Fibroblast of pulmonary artery (primary cell): ENCODE results near the gene AEBP1.

Source experiments
- DNase-seq: peaks from one replicate; pipeline ENCODE4 v3.0.0-alpha.2; 2010; ENCODE audit warnings: low read depth
- H3K4me3 ChIP-seq: replicated peaks from 2 replicates; pipeline ENCODE4 v1.5.1; 2011; ENCODE audit warnings: low read depth, mild to moderate bottlenecking, control low read depth, low read length, moderate library complexity
- CTCF ChIP-seq: IDR thresholded peaks from 2 replicates; pipeline ENCODE4 v1.5.1; 2011; ENCODE audit warnings: mild to moderate bottlenecking, control low read depth, low read length, inconsistent platforms; ENCODE audit errors: missing control alignments

The AEBP1 gene

GRCh38 chr7:44068054-44068453 lies 36.1 kb upstream of the AEBP1 start:
- no peak overlapping the region for H3K4me3 ChIP-seq
- TF ChIP-seq CTCF = no peak
- DNase-seq = no peak

DNA sequence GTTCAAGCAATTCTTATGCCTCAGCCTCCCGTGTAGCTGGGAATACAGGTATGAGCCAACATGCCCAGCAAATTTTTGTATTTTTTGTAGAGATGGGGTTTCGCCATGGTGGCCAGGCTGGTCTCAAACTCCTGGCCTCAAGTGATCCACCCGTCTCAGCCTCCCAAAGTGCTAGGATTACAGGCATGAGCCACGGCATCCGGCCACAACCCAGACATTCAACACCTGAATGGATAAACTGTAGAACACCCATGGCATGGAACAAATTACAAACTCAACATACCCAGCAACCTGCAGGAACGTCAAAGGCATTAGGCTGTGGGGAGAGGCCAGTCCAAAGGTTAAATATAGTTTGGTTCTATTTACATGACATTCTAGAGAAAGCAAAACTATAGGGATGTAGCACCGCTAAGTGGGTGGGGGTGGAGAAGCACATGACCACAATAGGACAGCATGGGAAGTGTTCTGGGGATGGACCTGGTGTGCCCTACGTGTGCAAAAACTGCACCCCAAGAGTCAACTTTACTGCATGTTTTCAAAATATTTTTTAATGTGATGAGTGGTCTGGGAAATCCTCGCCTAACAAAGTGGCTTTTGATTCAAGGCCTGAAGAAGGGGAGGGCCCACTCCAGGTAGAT lies 32.3 kb upstream of the AEBP1 start:
- no peak for TF ChIP-seq CTCF
- no peak for DNase-seq
- no peak overlapping the region for H3K4me3 ChIP-seq

GRCh38 chr7:44072364-44073231 lies 31.5 kb upstream of the AEBP1 start:
- peak; percentile 84 for TF ChIP-seq CTCF
- no peak overlapping the region for H3K4me3 ChIP-seq
- peak; percentile 86 for DNase-seq

- DNase-seq = peak; percentile 49
- H3K4me3 ChIP-seq = no peak overlapping the region
- no peak for TF ChIP-seq CTCF
These were observed 30.3 kb upstream of the AEBP1 start for GRCh38 chr7:44073664-44074348.

- TF ChIP-seq CTCF = no peak
- no peak overlapping the region for H3K4me3 ChIP-seq
- DNase-seq = no peak
These were observed 29.8 kb upstream of the AEBP1 start for GRCh38 chr7:44074349-44074695.

DNA sequence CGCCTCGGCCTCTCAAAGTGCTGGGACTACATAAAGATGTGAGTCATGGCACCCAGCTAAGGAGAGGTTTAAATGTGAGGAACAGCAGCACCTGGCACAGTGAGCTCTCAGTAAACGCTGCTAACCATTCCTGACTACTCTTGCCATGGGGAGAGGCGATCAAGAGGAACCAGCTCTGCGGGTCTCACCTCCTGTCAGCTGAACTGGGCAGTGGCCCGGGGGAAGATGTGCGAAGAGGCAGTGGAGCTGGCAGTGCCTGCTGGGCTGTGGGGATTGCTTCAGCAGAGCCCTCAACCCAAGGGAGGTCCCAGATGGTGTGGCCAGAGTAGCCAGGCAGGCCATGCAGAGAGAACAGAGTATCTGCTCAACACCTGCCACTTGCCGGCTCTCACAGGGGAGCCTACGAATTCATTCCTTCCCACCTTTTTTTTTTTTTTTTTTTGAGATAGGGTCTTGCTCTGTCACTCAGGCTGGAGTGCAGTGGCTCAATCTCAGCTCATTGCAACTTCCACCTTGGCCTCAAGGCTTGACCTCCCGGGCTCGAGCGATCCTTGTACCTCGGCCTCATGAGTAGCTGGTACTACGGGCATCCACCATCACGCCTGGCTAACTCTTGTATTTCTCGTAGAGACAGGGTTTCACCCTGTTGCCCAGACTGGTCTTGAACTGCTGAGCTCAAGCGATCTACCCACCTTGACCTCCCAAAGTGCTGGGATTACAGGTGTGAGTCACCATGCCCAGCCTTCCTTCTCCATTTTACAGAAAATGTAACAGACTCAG lies 28.7 kb upstream of the AEBP1 start:
- DNase-seq = no peak
- no peak overlapping the region for H3K4me3 ChIP-seq
- TF ChIP-seq CTCF = no peak
